Measurements from ENCODE around the gene MRPS34. TPM values are rescaled to one million over a fixed set of nuclear protein-coding genes. Genes with fewer than 3 reads are reported as not detected.

The MRPS34 gene
- total and polyA plus RNA-seq, 4 donors: 40.1 to 110 (median 100) TPM

- no peak for DNase-seq
- ATAC-seq (ENCODE audit: insufficient read depth, low FRiP score): no peak
- Histone ChIP-seq H3K27me3 (ENCODE audit: control insufficient read depth in 3 of 3, insufficient read depth in 3 of 3, low read length in 2 of 3) (no peaks in the 10 kb centered on the region), H3K4me1 (ENCODE audit: control insufficient read depth in 5 of 5, insufficient read depth in 5 of 5, low read length in 5 of 5) (peaks cover 0 to 14% (median 6%) of the 10 kb centered on the region in 5 donors), H3K9me3 (ENCODE audit: control insufficient read depth in 4 of 4, insufficient read depth in 3 of 4, low read length in 3 of 4) (no peaks in the 10 kb centered on the region), H3K4me3 (no peak overlapping the region), H3K36me3 (ENCODE audit: control insufficient read depth in 4 of 4, insufficient read depth in 4 of 4, low read length in 4 of 4) (peaks cover 4 to 37% (median 13%) of the 10 kb centered on the region in 4 donors), H3K9ac (ENCODE audit: insufficient read depth in 1 of 2, low read length in 2 of 2) (no peak overlapping the region), H3K27ac (ENCODE audit: low read depth in 1 of 2, low read length in 1 of 2) (no peak overlapping the region)
- WGBS, 2 donors: 78 to 88% methylated on average over 6 of the region's 6 CpGs
- no peak for TF ChIP-seq CTCF (IDR thresholded peaks at IDR 0.05; ENCODE audit: control extremely low read depth, extremely low read depth)
Measured at GRCh38 chr16:1780677-1781072, 7.7 kb upstream of the MRPS34 start.

GRCh38 chr16:1779741-1780676, 7.1 kb upstream of the MRPS34 start:
- ATAC-seq (ENCODE audit: insufficient read depth, low FRiP score) (no peak), DNase-seq (no peak)
- Histone ChIP-seq H3K27ac (ENCODE audit: low read depth in 1 of 2, low read length in 1 of 2) (no peak overlapping the region), H3K9ac (ENCODE audit: insufficient read depth in 1 of 2, low read length in 2 of 2) (no peak overlapping the region), H3K27me3 (ENCODE audit: control insufficient read depth in 3 of 3, insufficient read depth in 3 of 3, low read length in 2 of 3) (no peaks in the 10 kb centered on the region), H3K4me3 (no peak overlapping the region), H3K9me3 (ENCODE audit: control insufficient read depth in 4 of 4, insufficient read depth in 3 of 4, low read length in 3 of 4) (no peaks in the 10 kb centered on the region), H3K4me1 (ENCODE audit: control insufficient read depth in 5 of 5, insufficient read depth in 5 of 5, low read length in 5 of 5) (peaks cover 0 to 14% (median 6%) of the 10 kb centered on the region in 5 donors), H3K36me3 (ENCODE audit: control insufficient read depth in 4 of 4, insufficient read depth in 4 of 4, low read length in 4 of 4) (peaks cover 4 to 41% (median 13%) of the 10 kb centered on the region in 4 donors)
- WGBS, 2 donors: 84 to 87% methylated on average over 27 of the region's 27 CpGs
- TF ChIP-seq CTCF (IDR thresholded peaks at IDR 0.05; ENCODE audit: control extremely low read depth, extremely low read depth): no peak

- no peak for ATAC-seq (ENCODE audit: insufficient read depth, low FRiP score)
- H3K9ac ChIP-seq (ENCODE audit: insufficient read depth in 1 of 2, low read length in 2 of 2): no peak overlapping the region
- H3K4me1 ChIP-seq (ENCODE audit: control insufficient read depth in 5 of 5, insufficient read depth in 5 of 5, low read length in 5 of 5): peaks cover 0 to 19% (median 6%) of the 10 kb centered on the region in 5 donors
- no peak overlapping the region for H3K27ac ChIP-seq (ENCODE audit: low read depth in 1 of 2, low read length in 1 of 2)
- no peak for TF ChIP-seq CTCF (IDR thresholded peaks at IDR 0.05; ENCODE audit: control extremely low read depth, extremely low read depth)
- H3K9me3 ChIP-seq (ENCODE audit: control insufficient read depth in 4 of 4, insufficient read depth in 3 of 4, low read length in 3 of 4): no peaks in the 10 kb centered on the region
- WGBS, 2 donors: 86 to 88% methylated on average over 8 of the region's 8 CpGs
- no peak overlapping the region for H3K4me3 ChIP-seq
- H3K27me3 ChIP-seq (ENCODE audit: control insufficient read depth in 3 of 3, insufficient read depth in 3 of 3, low read length in 2 of 3): no peaks in the 10 kb centered on the region
- H3K36me3 ChIP-seq (ENCODE audit: control insufficient read depth in 4 of 4, insufficient read depth in 4 of 4, low read length in 4 of 4): peaks cover 4 to 41% (median 13%) of the 10 kb centered on the region in 4 donors
- no peak for DNase-seq
Measured at GRCh38 chr16:1779234-1779701, 6.3 kb upstream of the MRPS34 start.

All from lung (tissue), 12 donors.